HG03575 (cell line): ENCODE data around the gene DAD1.

ENCODE experiments used
- ATAC-seq: cut with Tn5 transposase; IDR thresholded peaks from one replicate; pipeline ENCODE4 v1.9.1; 2021; ENCODE audit not compliant: unreplicated experiment, insufficient number of reproducible peaks, low FRiP score; ENCODE audit errors: extremely low read depth

The DAD1 gene

DNA sequence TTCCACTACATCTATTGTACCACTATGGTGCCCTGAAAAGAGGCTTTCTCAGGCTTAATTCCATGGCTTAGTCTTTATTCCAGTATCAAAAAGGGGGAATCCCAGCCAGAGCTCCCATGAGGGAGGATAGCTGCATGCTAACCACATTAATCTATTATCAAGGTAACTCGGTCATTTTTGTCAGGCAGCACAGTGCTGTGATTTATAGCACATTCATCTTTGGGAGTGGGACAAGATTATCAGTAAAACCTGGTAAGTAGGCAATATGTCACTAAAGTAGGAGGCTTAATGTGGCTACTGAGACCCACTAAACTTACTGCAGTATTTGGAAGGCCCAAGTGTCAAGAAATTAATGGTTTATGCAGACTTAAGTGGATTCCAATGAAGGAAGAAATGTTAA lies 58.9 kb downstream of the DAD1 start:
- no peak for ATAC-seq

DNA sequence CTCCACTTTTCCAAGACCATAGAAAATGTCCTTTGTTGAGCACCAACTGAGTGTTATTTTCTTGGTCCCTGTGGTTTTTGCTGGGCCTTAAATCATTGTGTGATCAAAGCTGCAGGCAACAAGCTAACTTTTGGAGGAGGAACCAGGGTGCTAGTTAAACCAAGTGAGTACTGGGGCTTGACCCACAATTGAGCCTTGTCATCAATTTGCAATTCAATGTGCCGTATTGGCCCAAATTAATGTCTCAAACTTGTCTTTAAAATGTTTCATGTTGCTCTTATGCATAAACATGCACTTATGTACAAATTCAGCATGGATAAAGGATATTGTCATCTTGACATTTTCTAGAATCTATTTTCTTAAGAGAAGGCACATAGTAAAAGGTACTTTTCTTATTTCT lies 62.3 kb downstream of the DAD1 start:
- no peak for ATAC-seq

DNA sequence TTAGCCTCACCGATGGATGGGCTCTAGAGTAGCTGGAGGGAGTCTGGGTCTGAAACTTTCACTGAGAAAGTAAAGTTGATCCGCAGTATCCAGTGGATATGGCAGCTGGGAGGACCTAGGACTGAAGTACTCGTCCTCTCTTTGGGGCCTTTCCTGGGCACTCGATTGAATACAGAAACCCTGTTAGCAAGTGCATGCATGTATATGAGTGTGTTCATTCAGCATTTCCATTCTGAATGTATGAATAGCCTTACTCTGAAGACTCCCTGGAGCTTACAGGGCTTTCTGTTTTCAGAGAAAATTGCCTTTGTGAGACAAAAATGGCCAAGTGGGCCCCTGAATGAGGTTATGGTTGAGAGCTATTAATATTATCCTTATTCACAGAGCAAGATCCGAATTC lies 62.8 kb downstream of the DAD1 start:
- ATAC-seq: no peak

DNA sequence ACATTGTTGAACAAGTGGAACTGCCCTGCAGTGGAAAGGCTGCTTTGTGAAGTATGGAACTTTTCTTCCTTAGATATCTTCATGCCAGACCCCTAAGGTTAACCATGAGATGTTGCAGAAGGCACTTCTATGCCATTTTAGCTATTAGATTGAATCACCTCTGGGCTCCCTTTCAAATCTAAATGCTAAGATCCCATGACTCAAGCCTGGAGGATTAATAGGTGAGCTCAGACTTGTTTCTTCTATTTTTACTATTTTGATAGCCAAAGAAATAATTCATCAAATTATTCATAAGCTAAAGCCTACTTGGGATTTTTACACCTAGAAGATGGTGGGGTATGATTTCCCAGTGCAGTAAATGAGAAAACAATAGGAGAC lies 64.3 kb downstream of the DAD1 start:
- no peak for ATAC-seq

DNA sequence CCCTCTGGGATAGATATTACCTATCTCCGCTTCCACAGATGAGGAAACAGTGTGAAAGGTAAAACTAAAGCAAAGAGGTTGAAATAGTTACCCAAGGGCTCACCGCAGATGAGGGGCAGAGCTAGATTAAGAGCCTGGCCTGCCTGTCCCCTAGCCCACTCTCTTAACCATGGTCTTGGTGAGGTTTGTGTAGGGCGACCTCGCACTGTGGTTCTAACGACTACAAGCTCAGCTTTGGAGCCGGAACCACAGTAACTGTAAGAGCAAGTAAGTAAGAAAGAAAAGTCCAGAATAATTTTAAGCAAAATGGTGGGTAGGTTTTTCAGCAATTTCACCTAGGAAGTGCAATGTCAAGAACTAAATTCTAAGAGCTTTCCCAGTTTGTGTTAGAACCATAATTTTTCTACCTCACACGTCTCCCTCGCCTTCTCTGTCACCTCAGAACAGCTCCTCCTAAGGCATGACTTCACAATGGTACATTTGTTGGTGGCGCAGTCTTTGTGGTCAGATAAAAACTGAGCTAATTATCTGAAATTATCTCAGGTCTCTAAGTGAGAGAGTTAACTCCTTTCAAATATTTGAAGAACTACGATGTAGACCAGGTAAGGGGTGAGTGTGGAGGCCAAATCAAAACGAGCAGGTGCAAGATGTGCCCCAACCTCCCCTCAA lies 64.8 kb downstream of the DAD1 start:
- no peak for ATAC-seq

DNA sequence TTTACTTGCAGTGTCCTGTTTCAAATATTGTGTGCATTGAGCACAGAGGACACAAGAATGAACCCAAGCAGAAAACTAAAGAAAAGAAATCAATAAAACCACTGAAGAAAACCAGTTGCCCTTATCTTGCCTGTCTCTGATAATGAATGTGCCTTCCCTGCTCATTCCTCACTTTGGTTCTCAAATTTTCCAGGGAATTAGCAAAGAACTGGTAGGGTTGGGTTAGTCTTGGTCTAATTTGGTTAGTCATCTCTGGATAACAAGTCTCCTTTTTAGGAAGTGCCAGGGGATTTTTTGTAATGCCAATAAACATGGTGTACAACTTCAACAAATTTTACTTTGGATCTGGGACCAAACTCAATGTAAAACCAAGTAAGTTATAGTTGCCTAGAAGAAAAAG lies 65.7 kb downstream of the DAD1 start:
- no peak for ATAC-seq

DNA sequence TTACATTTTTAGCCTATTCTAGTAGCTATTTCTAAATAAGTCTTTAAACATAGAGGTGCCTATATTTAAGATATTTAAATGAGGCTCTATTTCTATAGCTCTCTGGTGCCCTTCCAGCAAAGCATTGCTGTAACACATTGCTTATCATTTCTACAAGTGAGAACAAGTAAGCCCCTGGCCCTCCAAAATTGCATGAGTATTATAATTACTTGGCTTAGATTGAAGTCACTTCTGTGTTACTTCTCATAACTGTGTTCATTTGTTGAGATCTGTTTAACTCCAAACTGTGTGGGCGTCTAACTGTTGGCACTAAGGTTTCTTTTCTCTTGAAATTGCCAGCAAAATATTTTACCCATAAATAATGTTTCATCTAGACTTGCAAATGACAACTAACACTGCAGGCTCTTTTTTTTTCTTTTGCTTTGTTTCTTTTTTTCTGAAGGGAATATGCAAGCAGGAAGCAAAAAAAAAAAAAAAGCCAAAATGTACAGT lies 66.5 kb downstream of the DAD1 start:
- no peak for ATAC-seq

DNA sequence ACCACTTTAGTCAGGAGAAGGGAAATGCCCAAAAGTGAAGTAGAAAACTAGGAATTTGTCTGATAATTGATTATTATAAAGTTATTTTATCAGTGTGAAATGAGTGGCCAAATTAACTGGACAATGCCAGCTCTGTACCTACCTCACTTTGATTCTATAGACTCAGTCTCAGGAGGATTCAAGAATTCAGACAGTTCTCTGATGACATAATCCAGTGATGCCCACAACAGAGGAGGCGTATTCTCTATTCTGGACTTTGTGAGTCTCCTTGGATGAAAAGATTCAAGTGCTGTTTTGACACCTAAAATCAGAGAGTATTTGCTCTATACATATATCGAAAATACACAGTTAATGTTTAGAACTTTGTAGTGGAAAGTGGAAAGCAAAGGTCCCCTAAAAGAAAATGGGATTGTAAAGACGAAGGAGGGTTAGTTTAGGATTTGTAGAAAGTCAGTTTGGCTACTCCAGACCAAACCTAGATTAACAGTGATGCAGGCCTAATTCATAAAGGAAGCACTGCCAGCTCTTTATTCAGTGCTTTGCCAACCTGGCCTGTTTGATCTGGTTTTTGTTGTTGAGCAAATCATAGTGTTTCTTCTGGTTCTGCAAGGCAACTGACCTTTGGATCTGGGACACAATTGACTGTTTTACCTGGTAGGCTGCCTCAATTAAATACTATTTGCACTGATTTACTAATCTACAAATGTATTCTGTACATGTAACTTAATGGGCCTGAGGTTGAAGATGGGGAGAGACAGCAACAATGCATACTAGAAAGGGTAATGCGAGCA lies 67.4 kb downstream of the DAD1 start:
- ATAC-seq: no peak

DNA sequence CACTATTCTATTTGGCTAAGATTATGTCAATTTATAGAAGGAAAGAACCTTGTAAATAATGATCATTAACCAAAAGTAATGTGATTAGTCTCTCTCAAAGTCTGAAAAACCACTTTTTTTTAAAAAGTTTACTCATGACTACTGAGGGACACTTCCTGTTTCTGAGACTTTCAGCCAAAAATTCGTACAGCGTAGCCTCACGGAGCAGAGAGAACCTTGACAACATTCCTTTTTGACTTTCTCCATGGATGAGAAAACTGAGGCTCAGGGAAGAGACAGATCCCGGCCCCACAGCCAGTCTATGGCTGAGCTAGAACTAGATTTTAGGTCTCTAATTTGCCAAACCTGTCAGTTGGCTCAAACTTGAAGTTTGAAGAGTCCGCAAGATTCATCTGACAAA lies 68.2 kb downstream of the DAD1 start:
- no peak for ATAC-seq

DNA sequence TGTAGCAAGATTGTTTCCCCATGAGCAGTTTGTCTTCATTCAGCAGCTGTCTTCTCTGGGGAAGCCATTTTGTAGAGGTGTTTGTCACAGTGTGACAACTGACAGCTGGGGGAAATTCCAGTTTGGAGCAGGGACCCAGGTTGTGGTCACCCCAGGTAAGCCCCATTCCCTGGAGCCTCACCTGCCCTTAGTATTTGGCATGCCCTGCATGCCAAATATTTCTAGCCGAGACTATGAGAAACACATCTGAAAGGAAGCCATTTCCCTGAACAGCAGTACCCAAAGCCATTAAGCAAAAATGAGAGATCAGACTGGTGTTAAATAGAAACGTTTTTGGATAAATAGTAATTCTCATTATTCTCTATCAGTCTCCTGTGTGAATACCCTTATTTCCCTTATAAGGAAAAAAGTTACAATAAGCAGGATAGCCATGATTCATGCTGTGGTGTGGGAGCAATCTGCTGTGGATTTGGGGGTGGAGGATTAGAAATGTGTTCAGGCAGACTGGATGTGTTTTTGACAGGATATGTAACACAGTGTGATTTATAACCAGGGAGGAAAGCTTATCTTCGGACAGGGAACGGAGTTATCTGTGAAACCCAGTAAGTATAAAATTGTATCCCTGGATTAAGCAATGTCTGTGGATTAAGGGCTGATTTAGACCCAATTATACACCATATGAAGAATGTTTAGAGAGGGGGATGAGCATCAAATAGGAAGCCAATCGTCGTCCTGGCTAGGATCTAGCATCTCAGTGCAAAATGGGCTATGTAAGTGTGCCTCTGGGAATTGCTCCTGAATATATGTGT lies 68.9 kb downstream of the DAD1 start:
- no peak for ATAC-seq

DNA sequence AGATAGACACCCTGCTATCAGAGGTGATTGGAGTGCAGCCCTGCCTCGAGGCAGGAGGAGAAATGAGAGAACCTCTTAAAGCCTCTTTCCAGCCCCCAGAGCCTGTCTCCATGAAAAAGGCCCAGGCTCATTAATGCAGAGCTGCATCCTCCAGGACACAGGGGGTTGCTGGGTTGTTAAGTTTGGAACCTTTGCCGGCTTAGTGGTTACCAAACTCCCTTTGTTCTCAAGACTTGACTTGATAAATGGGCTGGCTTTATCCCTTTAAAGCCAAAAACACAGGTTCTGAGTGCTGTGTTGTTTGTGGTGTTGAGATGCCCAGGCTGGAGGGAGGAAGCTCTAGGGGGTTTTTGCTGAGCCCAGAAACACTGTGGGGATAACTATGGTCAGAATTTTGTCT lies 71.0 kb downstream of the DAD1 start:
- no peak for ATAC-seq

DNA sequence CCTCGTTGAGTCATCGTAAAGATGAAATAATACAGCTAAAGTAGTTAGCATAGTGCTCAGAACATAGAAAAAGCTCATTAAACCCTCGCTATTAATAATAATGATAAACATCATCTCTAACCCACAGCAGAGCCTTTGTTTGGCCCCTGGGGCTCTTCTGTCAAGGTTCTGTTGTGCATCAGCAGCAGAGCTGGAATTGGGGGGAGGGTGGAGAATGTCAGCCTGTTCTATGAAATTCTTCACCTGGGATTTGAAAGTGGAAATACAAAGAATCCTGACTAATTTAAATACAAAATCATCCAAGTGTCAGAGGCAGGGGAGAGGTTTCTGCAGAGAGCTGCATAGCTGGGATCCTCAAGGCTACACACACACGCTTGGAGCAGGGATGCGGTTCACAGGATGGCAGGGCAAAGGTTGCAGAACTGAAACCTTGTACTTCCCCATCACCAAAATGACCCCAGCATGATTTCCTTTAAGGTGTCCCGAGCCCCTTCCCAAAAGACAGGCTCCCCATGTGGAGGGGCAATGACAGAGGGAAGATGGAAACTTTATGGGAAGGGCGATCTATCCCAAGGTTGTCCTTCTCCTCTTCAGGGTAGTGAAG lies 71.8 kb downstream of the DAD1 start:
- ATAC-seq: no peak

DNA sequence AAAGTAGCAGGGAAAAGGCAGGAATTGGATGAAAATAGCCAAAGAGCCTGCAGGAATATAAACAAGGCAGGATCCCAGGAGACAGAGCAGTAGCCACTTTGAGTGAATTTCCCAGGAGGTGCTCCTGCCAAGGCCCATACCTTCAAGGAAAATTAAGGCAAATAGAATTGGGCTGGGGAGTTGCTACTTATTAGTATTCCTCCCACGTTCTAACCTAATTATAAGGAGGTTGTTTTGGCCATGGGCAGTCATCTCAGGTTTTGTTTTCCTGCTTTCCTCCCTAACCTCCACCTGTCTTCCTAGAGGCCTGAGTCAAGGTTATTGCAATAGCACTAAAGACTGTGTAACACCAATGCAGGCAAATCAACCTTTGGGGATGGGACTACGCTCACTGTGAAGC lies 73.1 kb downstream of the DAD1 start:
- no peak for ATAC-seq
